Epithelial cell of proximal tubule (primary cell): Measurements from ENCODE around the gene ACTR3C. TPM values are rescaled to one million over a fixed set of nuclear protein-coding genes. Genes with fewer than 3 reads are reported as not detected.
A peak's percentile ranks its signal among the peaks of the same experiment; 100 is the strongest.
"Not testable (repeated sequence)": the region's sequence is repeated elsewhere in the genome, so short reads cannot be mapped to it uniquely, and the experiment has no call there.

Experiments
- DNase-seq: peaks from one replicate; pipeline ENCODE4 v3.0.0-alpha.2; 2011; ENCODE audit warnings: low read depth
- H3K4me3 ChIP-seq: 2 replicates; pipeline ENCODE4 v1.5.1; 2011; ENCODE audit warnings: low read depth, mild to moderate bottlenecking, low read length
- total RNA-seq: library from RNA; depleted of rRNA; stranded (reverse); fragments of >200 nt; gene quantifications from 2 replicates; pipeline ENCODE4 v1.2.3, GENCODE V29; 2015
- TF ChIP-seq, protein P1 (sequence below): conservative IDR thresholded peaks from 2 replicates; pipeline ENCODE4 v1.5.1; 2012; ENCODE audit warnings: low read depth, mild to moderate bottlenecking, low read length

ACTR3C gene
- total RNA-seq, 1 donor from 2014 or later, result 22.1 TPM

- DNase-seq, H3K4me3 ChIP-seq: not testable (repeated sequence)
Observed at GRCh38 chr7:150262656-150263055, 60.7 kb downstream of the ACTR3C start.

GRCh38 chr7:150247745-150248144 lies 75.6 kb downstream of the ACTR3C start:
- H3K4me3 ChIP-seq, DNase-seq: not testable (repeated sequence)

DNA sequence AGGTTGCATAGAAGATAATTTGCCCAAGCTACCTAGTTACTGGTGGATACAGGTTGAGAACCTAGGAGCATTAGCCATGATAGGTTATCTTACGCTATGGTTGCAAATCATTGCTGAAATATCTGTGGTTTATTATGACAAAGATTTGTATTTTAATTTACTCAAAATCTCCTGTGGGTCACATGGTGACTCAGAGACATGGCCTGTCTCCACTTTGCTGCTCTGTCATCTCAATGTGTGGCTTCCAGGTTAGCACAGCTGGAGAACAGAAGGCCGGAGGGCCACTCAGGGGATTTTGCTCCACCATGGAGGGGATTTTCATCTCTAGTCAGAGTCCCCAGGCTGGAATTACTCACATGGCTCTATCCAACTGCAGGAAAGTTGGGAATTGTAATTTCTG lies 78.1 kb downstream of the ACTR3C start:
- not testable (repeated sequence) for H3K4me3 ChIP-seq, DNase-seq

GRCh38 chr7:150242935-150243334 lies 80.4 kb downstream of the ACTR3C start:
- not testable (repeated sequence) for H3K4me3 ChIP-seq, DNase-seq

DNA sequence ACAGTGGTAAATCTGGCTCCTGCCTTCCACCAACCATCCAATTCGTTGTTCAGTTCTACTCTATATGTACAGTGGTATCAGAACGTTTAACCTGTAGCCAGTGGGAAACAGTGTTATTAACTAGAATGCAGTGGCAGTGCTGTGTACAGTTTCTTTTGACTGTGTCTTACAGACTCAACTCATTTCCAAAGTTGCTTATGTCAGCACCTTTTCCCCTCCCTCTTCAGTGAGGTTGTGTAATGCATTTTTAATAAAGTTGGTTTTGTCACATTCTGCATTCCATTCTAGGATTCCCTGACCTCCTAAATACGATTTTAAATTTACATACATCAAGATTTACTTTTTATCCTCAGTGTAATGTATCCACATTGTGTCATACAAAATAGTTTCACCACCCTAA lies 97.9 kb downstream of the ACTR3C start:
- DNase-seq, result not testable (repeated sequence)

GRCh38 chr7:150222083-150222972 lies 101.0 kb downstream of the ACTR3C start:
- TF ChIP-seq, protein P1, sequence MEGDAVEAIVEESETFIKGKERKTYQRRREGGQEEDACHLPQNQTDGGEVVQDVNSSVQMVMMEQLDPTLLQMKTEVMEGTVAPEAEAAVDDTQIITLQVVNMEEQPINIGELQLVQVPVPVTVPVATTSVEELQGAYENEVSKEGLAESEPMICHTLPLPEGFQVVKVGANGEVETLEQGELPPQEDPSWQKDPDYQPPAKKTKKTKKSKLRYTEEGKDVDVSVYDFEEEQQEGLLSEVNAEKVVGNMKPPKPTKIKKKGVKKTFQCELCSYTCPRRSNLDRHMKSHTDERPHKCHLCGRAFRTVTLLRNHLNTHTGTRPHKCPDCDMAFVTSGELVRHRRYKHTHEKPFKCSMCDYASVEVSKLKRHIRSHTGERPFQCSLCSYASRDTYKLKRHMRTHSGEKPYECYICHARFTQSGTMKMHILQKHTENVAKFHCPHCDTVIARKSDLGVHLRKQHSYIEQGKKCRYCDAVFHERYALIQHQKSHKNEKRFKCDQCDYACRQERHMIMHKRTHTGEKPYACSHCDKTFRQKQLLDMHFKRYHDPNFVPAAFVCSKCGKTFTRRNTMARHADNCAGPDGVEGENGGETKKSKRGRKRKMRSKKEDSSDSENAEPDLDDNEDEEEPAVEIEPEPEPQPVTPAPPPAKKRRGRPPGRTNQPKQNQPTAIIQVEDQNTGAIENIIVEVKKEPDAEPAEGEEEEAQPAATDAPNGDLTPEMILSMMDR, result peak; percentile 9
- not testable (repeated sequence) for H3K4me3 ChIP-seq, DNase-seq

More for the DNA sequence above, 97.9 kb downstream of the ACTR3C start:
- H3K4me3 ChIP-seq, result not testable (repeated sequence)

DNA sequence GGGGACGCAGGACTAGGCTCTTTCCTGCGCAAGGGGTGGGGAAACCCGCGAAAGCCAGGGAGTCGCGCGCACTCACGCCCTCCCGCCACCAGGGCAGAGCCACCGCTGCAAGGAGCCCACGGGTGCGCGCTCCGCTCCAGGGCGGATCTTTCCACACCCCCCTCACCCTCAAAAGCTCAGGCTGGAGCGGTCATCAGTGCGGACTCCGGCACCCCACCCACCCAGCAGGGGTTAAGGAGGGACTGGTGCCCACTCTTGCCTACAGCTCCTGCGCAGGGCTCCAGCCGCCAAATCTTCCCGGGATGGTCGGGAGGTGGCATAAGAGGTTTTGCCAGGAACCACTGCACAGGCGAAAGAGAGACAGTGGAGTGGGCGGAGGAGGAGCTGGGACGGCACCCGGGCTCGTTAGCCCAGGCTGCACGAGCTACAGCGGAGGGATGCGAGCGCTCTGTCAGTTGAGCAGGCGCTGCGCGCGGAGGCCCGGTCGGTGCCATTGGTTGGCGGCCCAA lies 102.6 kb downstream of the ACTR3C start:
- DNase-seq, result not testable (repeated sequence)

GRCh38 chr7:150219941-150220658 lies 103.2 kb downstream of the ACTR3C start:
- peak overlapping the region; percentile 16 for H3K4me3 ChIP-seq
- DNase-seq, result not testable (repeated sequence)

More for the DNA sequence above, 102.6 kb downstream of the ACTR3C start:
- H3K4me3 ChIP-seq, result peak overlapping the region; percentile 26

- DNase-seq, H3K4me3 ChIP-seq: not testable (repeated sequence)
Observed at GRCh38 chr7:150206848-150207247, 116.5 kb downstream of the ACTR3C start.

DNA sequence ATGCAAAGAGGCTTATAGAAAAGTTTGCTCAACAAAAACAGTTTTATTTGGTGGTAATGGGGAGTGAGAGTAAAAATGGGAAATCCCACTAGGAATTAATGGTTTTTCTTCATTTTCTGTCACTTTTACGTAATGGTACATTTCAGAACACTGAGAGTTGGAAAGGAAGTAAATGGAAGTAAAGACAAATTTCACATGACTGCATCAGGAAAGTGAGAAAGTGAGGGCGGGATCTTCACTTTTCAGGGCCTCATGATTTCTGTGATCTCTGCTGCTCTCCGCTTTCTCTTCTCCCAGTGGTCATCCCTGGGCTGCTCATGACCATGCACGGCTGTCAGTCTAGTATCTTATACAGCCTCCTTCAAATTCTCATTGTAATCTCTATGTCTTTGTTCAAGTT lies 117.5 kb downstream of the ACTR3C start:
- not testable (repeated sequence) for H3K4me3 ChIP-seq, DNase-seq

- DNase-seq, H3K4me3 ChIP-seq: not testable (repeated sequence)
Observed at GRCh38 chr7:150204577-150204976, 118.8 kb downstream of the ACTR3C start.

GRCh38 chr7:150202894-150203293 lies 120.5 kb downstream of the ACTR3C start:
- not testable (repeated sequence) for H3K4me3 ChIP-seq, DNase-seq

Other genes starting within 250 kb of the ACTR3C start
- gene LRRC61, start 190 bp downstream of the ACTR3C start, total RNA-seq, result 45.4 and 60.3 TPM in 2 replicates
- 6.1 and 9.1 TPM in 2 replicates for gene RARRES2, start 18.1 kb upstream of the ACTR3C start, total RNA-seq
- gene REPIN1, start 45.3 kb upstream of the ACTR3C start, total RNA-seq, result 127 and 218 TPM in 2 replicates
- 4.8 and 8.6 TPM in 2 replicates for gene ZNF775, start 55.8 kb upstream of the ACTR3C start, total RNA-seq
- gene GIMAP8, start 127.1 kb upstream of the ACTR3C start, total RNA-seq, result not detected in 2 replicates
- gene GIMAP7, start 191.3 kb upstream of the ACTR3C start, total RNA-seq, result not detected in 2 replicates
- not detected in 2 replicates for gene GIMAP4, start 243.8 kb upstream of the ACTR3C start, total RNA-seq